GM12878 (cell line): ENCODE data around the gene LHFPL4. TPM values are rescaled to one million over a fixed set of nuclear protein-coding genes. Genes with fewer than 3 reads are reported as not detected.

Experiments used
- ATAC-seq: fragments of 200-7000 bp; cut with Tn5 transposase; 3 replicates; pipeline ENCODE4 v1.9.1; 2020; ENCODE audit warnings: mild to moderate bottlenecking, moderate library complexity
- BruUV-seq: library from RNA; stranded (reverse); fragments of 400-500 nt; replicated peaks from 2 replicates; lab custom pipeline; 2021; lab: Mats Ljungman, UMichigan
- CTCF ChIA-PET: fragments of 300-600 bp; sonication (Branson Sonifier 250); formaldehyde crosslinking; extraction: SDS; loops from one replicate; lab custom pipeline; 2021; ENCODE audit warnings: inconsistent platforms; lab: Yijun Ruan, JAX
- POLR2A ChIA-PET: fragments of 350-600 bp; formaldehyde crosslinking; extraction: SDS; loops from one replicate; lab custom pipeline; 2021; ENCODE audit warnings: inconsistent platforms; lab: Charles Lee
- RAD21 ChIA-PET: fragments of 300-600 bp; sonication (Branson Sonifier 250); formaldehyde crosslinking; loops from one replicate; lab custom pipeline; 2023; ENCODE audit warnings: antibody characterized with exemption; ENCODE audit not compliant: unreplicated experiment; lab: Charles Lee
- SMC1A ChIA-PET: fragments of 300-600 bp; sonication (Branson Sonifier 250); formaldehyde crosslinking; loops from one replicate; lab custom pipeline; 2023; ENCODE audit not compliant: unreplicated experiment, uncharacterized antibody; lab: Charles Lee
- DNase-seq: peaks from one replicate; pipeline ENCODE4 v3.0.0-alpha.2; 2011; ENCODE audit warnings: low read depth, low spot score
- FAIRE-seq: peaks from 3 replicates; lab custom pipeline; 2011; peaks lifted over from hg19 to GRCh38; lab: Jason Lieb, UNC
- H2AFZ ChIP-seq: 2 replicates; pipeline ENCODE4 v1.6.0; 2011; ENCODE audit warnings: low read depth, low read length, control low read depth; ENCODE audit not compliant: control insufficient read depth
- H3K27ac ChIP-seq: 2 replicates; pipeline ENCODE4 v1.5.1; 2011; ENCODE audit warnings: control low read depth; ENCODE audit not compliant: control insufficient read depth, insufficient read depth
- H3K27me3 ChIP-seq, 2 experiments: replicated peaks in 1 of 2; 2 replicates each; pipeline versions ENCODE4 v1.6.0 to v1.6.1; 2011; ENCODE audit warnings: low read length in 1 of 2; ENCODE audit not compliant: control insufficient read depth in 2 of 2, insufficient read depth in 2 of 2
- H3K36me3 ChIP-seq, 2 experiments: 2 replicates each; pipeline ENCODE4 v1.5.1; 2011; ENCODE audit warnings: low read length in 1 of 2; ENCODE audit not compliant: control insufficient read depth in 2 of 2, insufficient read depth in 2 of 2
- H3K4me1 ChIP-seq: 2 replicates; pipeline ENCODE4 v1.6.1; 2011; ENCODE audit warnings: mild to moderate bottlenecking, low read length, moderate library complexity, mixed read lengths; ENCODE audit not compliant: control insufficient read depth, insufficient read depth
- H3K4me2 ChIP-seq: 2 replicates; pipeline ENCODE4 v1.6.0; 2011; ENCODE audit warnings: control low read depth; ENCODE audit not compliant: control insufficient read depth, insufficient read depth
- H3K4me3 ChIP-seq: fragments of 200-600 bp; sonication (generic); 2 replicates; pipeline ENCODE4 v1.5.1; 2016
- H3K79me2 ChIP-seq: 2 replicates; pipeline ENCODE4 v1.6.0; 2011; ENCODE audit warnings: low read length; ENCODE audit not compliant: control insufficient read depth, insufficient read depth
- H3K9ac ChIP-seq: 2 replicates; pipeline ENCODE4 v1.8.0; 2011; ENCODE audit warnings: low read length, control low read depth, mixed read lengths; ENCODE audit not compliant: control insufficient read depth, insufficient read depth
- H3K9me3 ChIP-seq: replicated peaks from 3 replicates; pipeline ENCODE4 v1.5.1; 2011; ENCODE audit warnings: mild to moderate bottlenecking, low read length; ENCODE audit not compliant: control insufficient read depth, insufficient read depth
- H4K20me1 ChIP-seq: 2 replicates; pipeline ENCODE4 v1.6.0; 2011; ENCODE audit not compliant: control insufficient read depth, insufficient read depth
- EGR1 ChIP-seq, 2 experiments: IDR thresholded peaks; 1 replicate in 1 of 2; 2 replicates in 1 of 2; pipeline ENCODE4 v1.6.1; 2011 to 2012; ENCODE audit warnings: low read depth in 2 of 2, low read length in 2 of 2, borderline replicate concordance in 1 of 2, mild to moderate bottlenecking in 1 of 2, moderate library complexity in 1 of 2
- HSF1 ChIP-seq: fragments of 150-350 bp; IDR thresholded peaks from 2 replicates; pipeline ENCODE4 v1.6.1; 2014; ENCODE audit warnings: mild to moderate bottlenecking, low read depth, low read length
- MLLT1 ChIP-seq: fragments of 450-650 bp; IDR thresholded peaks from 2 replicates; pipeline ENCODE4 v1.6.1; 2016; ENCODE audit warnings: mild to moderate bottlenecking
- MTA3 ChIP-seq: IDR thresholded peaks from 2 replicates; pipeline ENCODE4 v1.6.1; 2012; ENCODE audit warnings: low read length, inconsistent platforms, borderline replicate concordance
- MXI1 ChIP-seq: fragments of 150-350 bp; IDR thresholded peaks from 2 replicates; pipeline ENCODE4 v1.6.1; 2011; ENCODE audit warnings: low read depth, mild to moderate bottlenecking, inconsistent platforms, low read length, improper control_type of control experiment
- MYC ChIP-seq: IDR thresholded peaks from 2 replicates; pipeline ENCODE4 v1.6.1; 2011; ENCODE audit warnings: mild to moderate bottlenecking, low read length, moderate library complexity, inconsistent platforms; ENCODE audit not compliant: insufficient read depth, insufficient replicate concordance, insufficient read length, severe bottlenecking
- PKNOX1 ChIP-seq: fragments of 450-650 bp; IDR thresholded peaks from 2 replicates; pipeline ENCODE4 v1.6.1; 2016; ENCODE audit warnings: mild to moderate bottlenecking
- PRDM15 ChIP-seq: fragments of 450-650 bp; formaldehyde crosslinking; IDR thresholded peaks from 2 replicates; pipeline ENCODE4 v1.4.0; 2020; ENCODE audit warnings: mild to moderate bottlenecking, moderate library complexity
- RAD21 ChIP-seq: IDR thresholded peaks from 2 replicates; pipeline ENCODE4 v1.6.1; 2011; ENCODE audit warnings: mild to moderate bottlenecking, low read depth, low read length, moderate library complexity; ENCODE audit not compliant: insufficient read depth
- RAD51 ChIP-seq: fragments of 450-650 bp; IDR thresholded peaks from 2 replicates; pipeline ENCODE4 v1.6.1; 2016; ENCODE audit warnings: moderate library complexity, mild to moderate bottlenecking, inconsistent platforms
- RB1 ChIP-seq: fragments of 450-650 bp; formaldehyde crosslinking; IDR thresholded peaks from 2 replicates; pipeline ENCODE4 v1.6.1; 2017; ENCODE audit warnings: mild to moderate bottlenecking, borderline replicate concordance
- RBBP5 ChIP-seq: fragments of 200-600 bp; sonication (generic); conservative IDR thresholded peaks from 2 replicates; pipeline ENCODE4 v1.6.1; 2016
- RFX5 ChIP-seq: IDR thresholded peaks from 2 replicates; pipeline ENCODE4 v1.6.1; 2011; ENCODE audit warnings: low read depth, low read length, improper control_type of control experiment
- SMC3 ChIP-seq: IDR thresholded peaks from 2 replicates; pipeline ENCODE4 v1.6.1; 2011; ENCODE audit warnings: low read length, improper control_type of control experiment, borderline replicate concordance
- SPI1 ChIP-seq: IDR thresholded peaks from 2 replicates; pipeline ENCODE4 v1.6.1; 2011; ENCODE audit warnings: low read depth, mild to moderate bottlenecking, low read length, moderate library complexity, borderline replicate concordance; ENCODE audit not compliant: insufficient read depth
- ZNF207 ChIP-seq: fragments of 450-650 bp; IDR thresholded peaks from 2 replicates; pipeline ENCODE4 v1.6.1; 2014; ENCODE audit warnings: antibody characterized with exemption, mild to moderate bottlenecking, borderline replicate concordance
- WGBS: methylation state at CpG from one replicate; pipeline ENCODE4 v1.1.6; 2016; ENCODE audit warnings: low lambda C conversion rate; ENCODE audit not compliant: insufficient replicate concordance, insufficient coverage; ENCODE audit errors: missing lambda C conversion rate; 5-methylcytosine and 5-hydroxymethylcytosine counted together
- in situ Hi-C: fragments of 300-500 bp; cut with MboI; formaldehyde crosslinking; loops from 9 replicates; pipeline ENCODE4 v1.14.3; 2018; ENCODE audit warnings: mixed read lengths
- intact Hi-C: fragments of 100-400 bp; cut with micrococcal nuclease; formaldehyde crosslinking; loops from one replicate; pipeline ENCODE4 v1.14.2; 2022; ENCODE audit not compliant: unreplicated experiment
- polyA plus RNA-seq, 11 experiments: library from polyadenylated mRNA; depleted of rRNA in 4 of 11; unstranded in 6 of 11; stranded (reverse) in 5 of 11; fragments of >200 nt; fragmentation: Nextera tagmentation in 4 of 11; fragmentation: Illumina TruSeq in 1 of 11; extraction: Ambion mirVana in 4 of 11; extraction: Trizol in 1 of 11; gene quantifications; 1 replicate in 1 of 11; 2 replicates in 10 of 11; pipeline versions ENCODE4 v1.2.1 to v1.2.3, GENCODE V29; 2011 to 2016; ENCODE audit warnings: inconsistent platforms in 2 of 11, missing spikeins in 2 of 11, low read depth in 1 of 11
- total RNA-seq, 4 experiments: library from RNA; depleted of rRNA in 3 of 4; stranded (reverse); fragments of >200 nt in 3 of 4; fragmentation: Illumina TruSeq in 1 of 4; extraction: Trizol in 1 of 4; gene quantifications; 2 replicates each; pipeline versions ENCODE4 v1.2.1 to v1.2.3, GENCODE V29; 2013 to 2021

Gene LHFPL4
- total and polyA plus RNA-seq, 10 of the 15 experiments (the other 5 are each of a cell fraction or from before 2014, with no cell fraction given): 0.05 to 0.15 TPM; not detected in 8

GRCh38 chr3:9450126-9450525 lies 103.5 kb downstream of the LHFPL4 start (continued):
- no peak for TF ChIP-seq RB1
- no peak for TF ChIP-seq ZNF207
- no peak for TF ChIP-seq SMC3
- no peak for TF ChIP-seq SPI1

GRCh38 chr3:9448643-9449042 lies 105.0 kb downstream of the LHFPL4 start:
- DNase-seq (no peak), ATAC-seq (no peak), FAIRE-seq (no peak)
- Histone ChIP-seq H3K4me2 (no peak overlapping the region), H4K20me1 (no peaks in the 10 kb centered on the region), H3K9ac (no peak overlapping the region), H3K9me3 (no peaks in the 10 kb centered on the region), H2AFZ (no peak overlapping the region), H3K4me3 (no peak overlapping the region), H3K4me1 (no peaks in the 10 kb centered on the region), H3K27me3 (no peaks in the 10 kb centered on the region), H3K36me3 (peaks cover 24 to 35% of the 10 kb centered on the region in 2 experiments), H3K79me2 (no peaks in the 10 kb centered on the region), H3K27ac (no peak overlapping the region)
- TF ChIP-seq PKNOX1: no peak
- TF ChIP-seq MXI1: no peak
- no peak for TF ChIP-seq SPI1
- TF ChIP-seq RAD51: no peak
- TF ChIP-seq MYC: no peak
- no peak for TF ChIP-seq EGR1 (IDR thresholded peaks at IDR 0.05; ENCODE audit: borderline replicate concordance in 1 of 2, low read depth in 2 of 2, low read length in 2 of 2)
- no peak for TF ChIP-seq RBBP5
- no peak for TF ChIP-seq PRDM15
- no peak for TF ChIP-seq RFX5
- no peak for TF ChIP-seq MLLT1
- TF ChIP-seq RAD21: no peak
- no peak for TF ChIP-seq HSF1
- no peak for TF ChIP-seq MTA3
- in situ Hi-C loops: no loop called here
- ChIA-PET SMC1A (no interaction called here), RAD21 (no interaction called here), POLR2A (no interaction called here), CTCF (no interaction called here)
- 0% methylated on average over 1 of the region's 1 CpG for WGBS
- intact Hi-C loops: no loop called here
- BruUV-seq: no TSS peak
